ENCODE results near the gene KIAA1217. TPM values are rescaled to one million over a fixed set of nuclear protein-coding genes. Genes with fewer than 3 reads are reported as not detected.
A peak's percentile ranks its signal among the peaks of the same experiment; 100 is the strongest.

KIAA1217 gene
- polyA plus RNA-seq, 1 of the 3 experiments (the other 2 are of a cell fraction): 7.2 TPM

DNA sequence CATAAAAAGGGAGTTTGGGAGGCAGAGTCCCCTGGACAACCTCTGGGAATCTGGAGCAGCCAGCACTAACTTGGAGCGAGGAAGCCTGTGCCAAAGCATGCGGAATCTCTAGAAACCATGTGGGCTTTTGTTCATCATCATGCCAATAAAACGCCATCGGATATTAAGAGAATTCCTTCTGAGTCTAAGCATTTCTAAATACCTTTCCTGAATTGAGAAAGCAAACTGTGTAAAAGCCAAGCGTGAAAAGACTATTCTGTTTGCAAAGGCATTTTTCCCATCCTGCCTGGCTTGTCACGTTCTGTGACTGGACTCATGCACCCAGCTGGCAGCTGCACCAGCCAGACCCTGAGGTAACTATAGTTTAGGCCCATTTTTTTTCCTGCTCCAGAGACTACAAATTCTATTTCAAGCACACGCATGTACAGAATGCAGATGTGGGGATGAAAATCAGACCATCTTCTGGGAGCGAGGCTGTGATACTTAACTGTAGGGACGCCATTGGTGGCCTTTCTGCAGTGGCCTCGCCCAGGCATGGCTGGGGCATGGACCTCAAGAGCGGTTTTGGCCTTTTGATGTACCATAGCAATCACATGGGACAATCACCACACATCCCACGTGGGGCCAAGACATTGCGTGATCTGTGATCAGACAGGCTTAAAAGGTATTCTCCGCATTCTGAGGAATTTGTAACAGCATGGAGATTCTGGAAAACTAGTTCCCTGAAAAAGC lies 218.9 kb downstream of the KIAA1217 start:
- H3K9me3 ChIP-seq: no peaks in the 10 kb centered on the region
- H3K27me3 ChIP-seq (ENCODE audit: insufficient read depth): no peaks in the 10 kb centered on the region
- POLR2A ChIA-PET: no interaction called here
- no peak overlapping the region for H3K4me3 ChIP-seq (ENCODE audit: low read depth in 2 of 2, low read length in 1 of 2)
- no peak overlapping the region for H2AFZ ChIP-seq (ENCODE audit: low read depth)
- WGBS (ENCODE audit: low lambda C conversion rate): 75% methylated on average over 14 of the region's 14 CpGs
- peaks cover 0 to 6% of the 10 kb centered on the region in 2 experiments; a peak in 1 of 4 replicates for H3K4me1 ChIP-seq (ENCODE audit: control insufficient read depth in 1 of 2, insufficient read depth in 2 of 2, low read depth in 1 of 2, low read length in 1 of 2)
- peak overlapping the region; percentile 61 to 72 for H3K27ac ChIP-seq (ENCODE audit: low read depth in 2 of 2, low read length in 1 of 2)
- H3K4me2 ChIP-seq: peak overlapping the region; percentile 26; the same call in 1 of the 2 replicates
- H3K36me3 ChIP-seq (replicated peaks in 1 of 2; ENCODE audit: control insufficient read depth in 1 of 2, insufficient read depth in 2 of 2, low read length in 1 of 2): no peaks in the 10 kb centered on the region
- CTCF ChIA-PET: interaction anchor here (1.1 kb wide), 1 partner anchor 91 kb away, joined by 4 read pairs; no protein-coding TSS in a partner anchor
- DNase-seq: no peak
- no peaks in the 10 kb centered on the region for H3F3A ChIP-seq (replicated peaks; ENCODE audit: insufficient read depth)
- no peak overlapping the region for H3K9ac ChIP-seq
- no peaks in the 10 kb centered on the region for H4K20me1 ChIP-seq (ENCODE audit: insufficient read depth)
- no peaks in the 10 kb centered on the region for H3K9me2 ChIP-seq
- no peaks in the 10 kb centered on the region for H3K79me2 ChIP-seq (ENCODE audit: insufficient read depth)
- TF ChIP-seq NRF1 (IDR thresholded peaks at IDR 0.05; ENCODE audit: low read depth, low read length): no peak
- TF ChIP-seq, protein P1, sequence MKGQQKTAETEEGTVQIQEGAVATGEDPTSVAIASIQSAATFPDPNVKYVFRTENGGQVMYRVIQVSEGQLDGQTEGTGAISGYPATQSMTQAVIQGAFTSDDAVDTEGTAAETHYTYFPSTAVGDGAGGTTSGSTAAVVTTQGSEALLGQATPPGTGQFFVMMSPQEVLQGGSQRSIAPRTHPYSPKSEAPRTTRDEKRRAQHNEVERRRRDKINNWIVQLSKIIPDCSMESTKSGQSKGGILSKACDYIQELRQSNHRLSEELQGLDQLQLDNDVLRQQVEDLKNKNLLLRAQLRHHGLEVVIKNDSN (IDR thresholded peaks at IDR 0.05; ENCODE audit: borderline replicate concordance, low read depth): no peak
- TF ChIP-seq, protein P2, sequence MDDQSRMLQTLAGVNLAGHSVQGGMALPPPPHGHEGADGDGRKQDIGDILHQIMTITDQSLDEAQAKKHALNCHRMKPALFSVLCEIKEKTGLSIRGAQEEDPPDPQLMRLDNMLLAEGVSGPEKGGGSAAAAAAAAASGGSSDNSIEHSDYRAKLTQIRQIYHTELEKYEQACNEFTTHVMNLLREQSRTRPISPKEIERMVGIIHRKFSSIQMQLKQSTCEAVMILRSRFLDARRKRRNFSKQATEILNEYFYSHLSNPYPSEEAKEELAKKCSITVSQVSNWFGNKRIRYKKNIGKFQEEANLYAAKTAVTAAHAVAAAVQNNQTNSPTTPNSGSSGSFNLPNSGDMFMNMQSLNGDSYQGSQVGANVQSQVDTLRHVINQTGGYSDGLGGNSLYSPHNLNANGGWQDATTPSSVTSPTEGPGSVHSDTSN (IDR thresholded peaks at IDR 0.05): peak; percentile 82
- TF ChIP-seq ELF1 (IDR thresholded peaks at IDR 0.05): no peak
- no peak for TF ChIP-seq FOXJ3 (CRISPR knock-in tag; IDR thresholded peaks at IDR 0.05)
- TF ChIP-seq RCOR1 (IDR thresholded peaks at IDR 0.05; ENCODE audit: low read length): no peak
- TF ChIP-seq JUND (IDR thresholded peaks at IDR 0.05): no peak
- no peak for TF ChIP-seq CHD2 (IDR thresholded peaks at IDR 0.05; ENCODE audit: low read length, partially characterized antibody)
- peak; percentile 6 to 26; a peak in 1 of 4 replicates for TF ChIP-seq EP300 (IDR thresholded peaks at IDR 0.05; ENCODE audit: borderline replicate concordance in 1 of 2, low read depth in 1 of 2, low read length in 1 of 2)
- no peak for TF ChIP-seq FOSL2 (IDR thresholded peaks at IDR 0.05; ENCODE audit: borderline replicate concordance, low read depth)
- TF ChIP-seq, protein P3, sequence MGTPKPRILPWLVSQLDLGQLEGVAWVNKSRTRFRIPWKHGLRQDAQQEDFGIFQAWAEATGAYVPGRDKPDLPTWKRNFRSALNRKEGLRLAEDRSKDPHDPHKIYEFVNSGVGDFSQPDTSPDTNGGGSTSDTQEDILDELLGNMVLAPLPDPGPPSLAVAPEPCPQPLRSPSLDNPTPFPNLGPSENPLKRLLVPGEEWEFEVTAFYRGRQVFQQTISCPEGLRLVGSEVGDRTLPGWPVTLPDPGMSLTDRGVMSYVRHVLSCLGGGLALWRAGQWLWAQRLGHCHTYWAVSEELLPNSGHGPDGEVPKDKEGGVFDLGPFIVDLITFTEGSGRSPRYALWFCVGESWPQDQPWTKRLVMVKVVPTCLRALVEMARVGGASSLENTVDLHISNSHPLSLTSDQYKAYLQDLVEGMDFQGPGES (IDR thresholded peaks at IDR 0.05; ENCODE audit: low read depth, low read length): no peak
- peak; percentile 56; the same call in 1 of the 2 replicates for TF ChIP-seq POLR2AphosphoS5 (IDR thresholded peaks at IDR 0.05; ENCODE audit: low read depth, low read length)
- TF ChIP-seq YY1 (IDR thresholded peaks at IDR 0.05; ENCODE audit: low read depth): no peak
- 0 out of 2 replicates have a peak, but pooled peaks have one; percentile 26 for TF ChIP-seq SIN3A (IDR thresholded peaks at IDR 0.05; ENCODE audit: borderline replicate concordance, low read depth, low read length)
- no peak for TF ChIP-seq MXI1 (IDR thresholded peaks at IDR 0.05; ENCODE audit: low read depth, low read length)
- peak; percentile 91 for TF ChIP-seq TCF12 (IDR thresholded peaks at IDR 0.05)
- TF ChIP-seq, protein P4, sequence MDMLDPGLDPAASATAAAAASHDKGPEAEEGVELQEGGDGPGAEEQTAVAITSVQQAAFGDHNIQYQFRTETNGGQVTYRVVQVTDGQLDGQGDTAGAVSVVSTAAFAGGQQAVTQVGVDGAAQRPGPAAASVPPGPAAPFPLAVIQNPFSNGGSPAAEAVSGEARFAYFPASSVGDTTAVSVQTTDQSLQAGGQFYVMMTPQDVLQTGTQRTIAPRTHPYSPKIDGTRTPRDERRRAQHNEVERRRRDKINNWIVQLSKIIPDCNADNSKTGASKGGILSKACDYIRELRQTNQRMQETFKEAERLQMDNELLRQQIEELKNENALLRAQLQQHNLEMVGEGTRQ (IDR thresholded peaks at IDR 0.05; ENCODE audit: borderline replicate concordance, low read depth, low read length): no peak
- TF ChIP-seq, protein P5, sequence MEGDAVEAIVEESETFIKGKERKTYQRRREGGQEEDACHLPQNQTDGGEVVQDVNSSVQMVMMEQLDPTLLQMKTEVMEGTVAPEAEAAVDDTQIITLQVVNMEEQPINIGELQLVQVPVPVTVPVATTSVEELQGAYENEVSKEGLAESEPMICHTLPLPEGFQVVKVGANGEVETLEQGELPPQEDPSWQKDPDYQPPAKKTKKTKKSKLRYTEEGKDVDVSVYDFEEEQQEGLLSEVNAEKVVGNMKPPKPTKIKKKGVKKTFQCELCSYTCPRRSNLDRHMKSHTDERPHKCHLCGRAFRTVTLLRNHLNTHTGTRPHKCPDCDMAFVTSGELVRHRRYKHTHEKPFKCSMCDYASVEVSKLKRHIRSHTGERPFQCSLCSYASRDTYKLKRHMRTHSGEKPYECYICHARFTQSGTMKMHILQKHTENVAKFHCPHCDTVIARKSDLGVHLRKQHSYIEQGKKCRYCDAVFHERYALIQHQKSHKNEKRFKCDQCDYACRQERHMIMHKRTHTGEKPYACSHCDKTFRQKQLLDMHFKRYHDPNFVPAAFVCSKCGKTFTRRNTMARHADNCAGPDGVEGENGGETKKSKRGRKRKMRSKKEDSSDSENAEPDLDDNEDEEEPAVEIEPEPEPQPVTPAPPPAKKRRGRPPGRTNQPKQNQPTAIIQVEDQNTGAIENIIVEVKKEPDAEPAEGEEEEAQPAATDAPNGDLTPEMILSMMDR (IDR thresholded peaks at IDR 0.05): no peak
- no peak for TF ChIP-seq RAD21 (IDR thresholded peaks at IDR 0.05; ENCODE audit: low read length)
- no peak for TF ChIP-seq TAF1 (IDR thresholded peaks at IDR 0.05; ENCODE audit: borderline replicate concordance, low read depth, low read length)
- no peak for TF ChIP-seq EZH2phosphoT487 (IDR thresholded peaks at IDR 0.05; ENCODE audit: borderline replicate concordance, low read depth)
- no peak for TF ChIP-seq GATA2 (CRISPR knock-in tag; IDR thresholded peaks at IDR 0.05)
- TF ChIP-seq, protein P6, sequence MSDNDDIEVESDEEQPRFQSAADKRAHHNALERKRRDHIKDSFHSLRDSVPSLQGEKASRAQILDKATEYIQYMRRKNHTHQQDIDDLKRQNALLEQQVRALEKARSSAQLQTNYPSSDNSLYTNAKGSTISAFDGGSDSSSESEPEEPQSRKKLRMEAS (IDR thresholded peaks at IDR 0.05; ENCODE audit: low read depth): 0 out of 2 replicates have a peak, but pooled peaks have one; percentile 33
- TF ChIP-seq FOXM1 (IDR thresholded peaks at IDR 0.05; ENCODE audit: low read depth): 0 out of 2 replicates have a peak, but pooled peaks have one; percentile 19
- TF ChIP-seq RFX5 (IDR thresholded peaks at IDR 0.05; ENCODE audit: low read length): no peak
- no peak for TF ChIP-seq RXRA (IDR thresholded peaks at IDR 0.05; ENCODE audit: borderline replicate concordance, low read depth)
- no peak for TF ChIP-seq GABPA (IDR thresholded peaks at IDR 0.05; ENCODE audit: low read depth)
- no peak for TF ChIP-seq SMC3 (IDR thresholded peaks at IDR 0.05; ENCODE audit: low read depth, low read length)
